Measurements from ENCODE around the gene KCND2.

DNA sequence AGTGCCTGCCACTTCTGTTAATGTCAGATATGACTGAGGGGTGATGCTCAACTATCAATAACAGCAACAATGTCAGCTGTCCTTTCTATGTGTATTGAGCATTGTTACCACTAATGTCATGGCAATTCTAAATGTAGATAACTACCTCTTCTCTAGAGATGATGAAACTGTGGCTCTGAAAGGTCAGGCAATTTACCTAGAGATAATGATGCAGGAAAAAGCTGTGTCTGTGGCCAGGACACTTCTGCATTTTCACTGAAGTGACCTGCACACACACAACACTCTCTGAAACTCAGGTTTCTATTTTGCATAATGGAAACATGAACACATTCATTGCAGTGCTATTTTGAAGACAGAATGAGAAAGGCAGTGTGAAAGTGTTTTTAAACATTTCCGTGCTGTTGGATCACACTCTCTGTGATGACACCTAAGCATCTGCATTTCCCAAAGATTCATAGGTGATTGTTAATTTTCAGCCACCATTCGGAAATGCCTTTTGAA, 148.2 kb downstream of the KCND2 start:
- TF ChIP-seq POLR2A (IDR thresholded peaks at IDR 0.05; ENCODE audit: low read depth, low read length) (no peak; the same call in 1 of the 2 replicates), POLR2AphosphoS5 (IDR thresholded peaks at IDR 0.05; ENCODE audit: low read depth, low read length) (no peak)
